Activated CD8-positive, alpha-beta T cell treated with anti-CD3 and anti-CD28 coated beads for 36 hours (primary cell): Measurements from ENCODE around the gene SLAMF8. TPM values are rescaled to one million over a fixed set of nuclear protein-coding genes. Genes with fewer than 3 reads are reported as not detected.

Experiments
- ATAC-seq: fragments of 200-7000 bp; cut with Tn5 transposase; one replicate; pipeline ENCODE4 v1.10.0; 2021; ENCODE audit warnings: mild to moderate bottlenecking, moderate library complexity
- CTCF ChIA-PET: fragments of 350-600 bp; sonication (Branson Sonifier 250); formaldehyde crosslinking; loops from one replicate; lab custom pipeline; 2021; ENCODE audit warnings: antibody characterized with exemption; lab: Charles Lee
- POLR2A ChIA-PET: fragments of 350-600 bp; sonication (Branson Sonifier 250); formaldehyde crosslinking; loops from one replicate; lab custom pipeline; 2021; ENCODE audit warnings: antibody characterized with exemption; lab: Charles Lee
- DNase-seq: peaks from one replicate; pipeline ENCODE4 v3.0.0-alpha.2; 2020
- H3K27ac Mint-ChIP-seq: one replicate; pipeline ENCODE4 v1.8.0; 2021; ENCODE audit warnings: mild to moderate bottlenecking, mixed read lengths
- H3K27me3 Mint-ChIP-seq: one replicate; pipeline ENCODE4 v1.8.0; 2021; ENCODE audit warnings: mixed read lengths
- H3K36me3 Mint-ChIP-seq: one replicate; pipeline ENCODE4 v1.8.0; 2021; ENCODE audit warnings: low read depth, mixed read lengths
- H3K4me1 Mint-ChIP-seq: one replicate; pipeline ENCODE4 v1.8.0; 2021; ENCODE audit warnings: low read depth, mixed read lengths
- H3K4me3 Mint-ChIP-seq: one replicate; pipeline ENCODE4 v1.8.0; 2021; ENCODE audit warnings: mild to moderate bottlenecking, moderate library complexity, mixed read lengths
- H3K9me3 Mint-ChIP-seq: one replicate; pipeline ENCODE4 v1.8.0; 2021; ENCODE audit warnings: mixed read lengths
- intact Hi-C: fragments of 100-400 bp; cut with micrococcal nuclease; formaldehyde crosslinking; loops from one replicate; pipeline ENCODE4 v1.10.0; 2022
- total RNA-seq, 2 experiments: library from RNA; stranded (reverse); gene quantifications; one replicate each; pipeline ENCODE4 v1.2.3, GENCODE V29; 2021
- TF ChIP-seq, protein P1 (sequence below): fragments of 200-600 bp; IDR thresholded peaks from one replicate; pipeline ENCODE4 v1.8.0; 2022; ENCODE audit warnings: antibody characterized with exemption, mild to moderate bottlenecking

The SLAMF8 gene
- total RNA-seq, 2 experiments from 2014 or later: 0.54 TPM

GRCh38 chr1:159832309-159832708 is 5.6 kb downstream of the SLAMF8 start:
- no peak for DNase-seq
- Mint-ChIP-seq H3K27me3 (no peaks in the 10 kb centered on the region), H3K4me1 (peaks cover 23% of the 10 kb centered on the region), H3K4me3 (no peak overlapping the region), H3K9me3 (no peaks in the 10 kb centered on the region), H3K36me3 (peaks cover 3% of the 10 kb centered on the region), H3K27ac (no peak overlapping the region)
- no peak for ATAC-seq
- CTCF ChIA-PET: interaction anchor here (1.1 to 3.1 kb wide), 5 partner anchors 9 to 59 kb away, joined by 3 to 13 read pairs (median 7); no protein-coding TSS in a partner anchor
- POLR2A ChIA-PET: interaction anchor here (0.9 to 1.9 kb wide), 3 partner anchors 9 to 93 kb away, joined by 3 to 5 read pairs (median 3); partner anchors contain the start of gene TAGLN2
- intact Hi-C loops: no loop called here
- TF ChIP-seq, protein P1, sequence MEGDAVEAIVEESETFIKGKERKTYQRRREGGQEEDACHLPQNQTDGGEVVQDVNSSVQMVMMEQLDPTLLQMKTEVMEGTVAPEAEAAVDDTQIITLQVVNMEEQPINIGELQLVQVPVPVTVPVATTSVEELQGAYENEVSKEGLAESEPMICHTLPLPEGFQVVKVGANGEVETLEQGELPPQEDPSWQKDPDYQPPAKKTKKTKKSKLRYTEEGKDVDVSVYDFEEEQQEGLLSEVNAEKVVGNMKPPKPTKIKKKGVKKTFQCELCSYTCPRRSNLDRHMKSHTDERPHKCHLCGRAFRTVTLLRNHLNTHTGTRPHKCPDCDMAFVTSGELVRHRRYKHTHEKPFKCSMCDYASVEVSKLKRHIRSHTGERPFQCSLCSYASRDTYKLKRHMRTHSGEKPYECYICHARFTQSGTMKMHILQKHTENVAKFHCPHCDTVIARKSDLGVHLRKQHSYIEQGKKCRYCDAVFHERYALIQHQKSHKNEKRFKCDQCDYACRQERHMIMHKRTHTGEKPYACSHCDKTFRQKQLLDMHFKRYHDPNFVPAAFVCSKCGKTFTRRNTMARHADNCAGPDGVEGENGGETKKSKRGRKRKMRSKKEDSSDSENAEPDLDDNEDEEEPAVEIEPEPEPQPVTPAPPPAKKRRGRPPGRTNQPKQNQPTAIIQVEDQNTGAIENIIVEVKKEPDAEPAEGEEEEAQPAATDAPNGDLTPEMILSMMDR: no peak

GRCh38 chr1:159835356-159835755 is 8.7 kb downstream of the SLAMF8 start:
- Mint-ChIP-seq H3K27me3 (no peaks in the 10 kb centered on the region), H3K4me3 (no peak overlapping the region), H3K36me3 (peaks cover 6% of the 10 kb centered on the region), H3K4me1 (peaks cover 7% of the 10 kb centered on the region), H3K9me3 (no peaks in the 10 kb centered on the region), H3K27ac (no peak overlapping the region)
- ATAC-seq (no peak), DNase-seq (no peak)
- ChIA-PET POLR2A (no interaction called here), CTCF (interaction anchor here (1.0 kb wide), 1 partner anchor 57 kb away, joined by 3 read pairs; no protein-coding TSS in a partner anchor)
- intact Hi-C loops: no loop called here
- TF ChIP-seq, protein P1: no peak

DNA sequence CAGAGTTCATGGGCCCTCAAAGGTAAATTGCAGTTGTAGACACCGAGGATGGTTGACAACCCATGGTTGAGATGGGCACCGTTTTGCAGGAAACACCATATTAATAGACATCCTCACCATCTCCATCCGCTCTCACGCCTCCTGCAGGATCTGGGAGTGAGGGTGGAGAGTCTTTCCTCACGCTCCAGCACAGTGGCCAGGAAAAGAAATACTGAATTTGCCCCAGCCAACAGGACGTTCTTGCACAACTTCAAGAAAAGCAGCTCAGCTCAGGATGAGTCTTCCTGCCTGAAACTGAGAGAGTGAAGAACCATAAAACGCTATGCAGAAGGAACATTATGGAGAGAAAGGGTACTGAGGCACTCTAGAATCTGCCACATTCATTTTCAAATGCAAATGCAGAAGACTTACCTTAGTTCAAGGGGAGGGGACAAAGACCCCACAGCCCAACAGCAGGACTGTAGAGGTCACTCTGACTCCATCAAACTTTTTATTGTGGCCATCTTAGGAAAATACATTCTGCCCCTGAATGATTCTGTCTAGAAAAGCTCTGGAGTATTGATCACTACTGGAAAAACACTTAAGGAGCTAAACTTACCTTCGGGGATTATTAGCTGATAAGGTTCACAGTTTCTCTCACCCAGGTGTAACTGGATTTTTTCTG is 9.3 kb downstream of the SLAMF8 start:
- CTCF ChIA-PET: interaction anchor here (1.0 kb wide), 3 partner anchors 17 to 56 kb away, joined by 3 to 5 read pairs (median 3); no protein-coding TSS in a partner anchor

GRCh38 chr1:159838715-159839114 is 12.0 kb downstream of the SLAMF8 start:
- Mint-ChIP-seq H3K27ac (no peak overlapping the region), H3K4me3 (no peak overlapping the region), H3K36me3 (peaks cover 6% of the 10 kb centered on the region), H3K9me3 (no peaks in the 10 kb centered on the region), H3K27me3 (no peaks in the 10 kb centered on the region), H3K4me1 (peaks cover 7% of the 10 kb centered on the region)
- ChIA-PET POLR2A (no interaction called here), CTCF (interaction anchor here (1.1 to 1.4 kb wide), 2 partner anchors 12 to 52 kb away, joined by 4 read pairs; no protein-coding TSS in a partner anchor)
- TF ChIP-seq, protein P1: no peak
- DNase-seq (no peak), ATAC-seq (no peak)
- intact Hi-C loops: no loop called here

More for the DNA sequence above, 9.3 kb downstream of the SLAMF8 start:
- TF ChIP-seq, protein P1: no peak
- no peaks in the 10 kb centered on the region for H3K9me3 Mint-ChIP-seq
- no peaks in the 10 kb centered on the region for H3K27me3 Mint-ChIP-seq
- H3K4me1 Mint-ChIP-seq: peaks cover 7% of the 10 kb centered on the region
- intact Hi-C loops: no loop called here
- POLR2A ChIA-PET: no interaction called here
- H3K27ac Mint-ChIP-seq: no peak overlapping the region
- no peak for ATAC-seq
- DNase-seq: no peak
- H3K36me3 Mint-ChIP-seq: peaks cover 6% of the 10 kb centered on the region
- no peak overlapping the region for H3K4me3 Mint-ChIP-seq
